GM19023 (cell line): ENCODE results near the gene SSH2.
"Not testable (repeated sequence)": the region's sequence is repeated elsewhere in the genome, so short reads cannot be mapped to it uniquely, and the experiment has no call there.

Source experiments
- ATAC-seq: cut with Tn5 transposase; IDR thresholded peaks from one replicate; pipeline ENCODE4 v1.9.1; 2021; ENCODE audit warnings: mild to moderate bottlenecking, moderate library complexity; ENCODE audit not compliant: unreplicated experiment

SSH2 gene

GRCh38 chr17:29677221-29677791 lies 252.7 kb downstream of the SSH2 start:
- ATAC-seq: no peak

GRCh38 chr17:29675961-29676360 lies 254.1 kb downstream of the SSH2 start:
- ATAC-seq: not testable (repeated sequence)

- ATAC-seq: no peak
These were observed 255.7 kb downstream of the SSH2 start for GRCh38 chr17:29674281-29674680.

GRCh38 chr17:29671661-29672060 lies 258.4 kb downstream of the SSH2 start:
- ATAC-seq: no peak

GRCh38 chr17:29669266-29669665 lies 260.8 kb downstream of the SSH2 start:
- ATAC-seq: no peak

GRCh38 chr17:29667969-29668368 lies 262.1 kb downstream of the SSH2 start:
- no peak for ATAC-seq

- ATAC-seq: no peak
These were observed 264.6 kb downstream of the SSH2 start for GRCh38 chr17:29665481-29665810.

- no peak for ATAC-seq
These were observed 265.1 kb downstream of the SSH2 start for GRCh38 chr17:29664743-29665480.

GRCh38 chr17:29663155-29663554 lies 266.9 kb downstream of the SSH2 start:
- ATAC-seq: no peak

- ATAC-seq: no peak
These were observed 268.8 kb downstream of the SSH2 start for GRCh38 chr17:29661213-29661612.

- ATAC-seq: no peak
These were observed 270.9 kb downstream of the SSH2 start for GRCh38 chr17:29659155-29659554.

- ATAC-seq: no peak
These were observed 274.7 kb downstream of the SSH2 start for GRCh38 chr17:29655323-29655722.

- no peak for ATAC-seq
These were observed 275.9 kb downstream of the SSH2 start for GRCh38 chr17:29653995-29654714.

GRCh38 chr17:29652976-29653375 lies 277.1 kb downstream of the SSH2 start:
- no peak for ATAC-seq

- not testable (repeated sequence) for ATAC-seq
These were observed 278.1 kb downstream of the SSH2 start for GRCh38 chr17:29651913-29652312.

- no peak for ATAC-seq
These were observed 279.6 kb downstream of the SSH2 start for GRCh38 chr17:29650396-29650795.

GRCh38 chr17:29649359-29649758 lies 280.7 kb downstream of the SSH2 start:
- ATAC-seq: no peak

- ATAC-seq: no peak
These were observed 282.0 kb downstream of the SSH2 start for GRCh38 chr17:29648005-29648404.

- ATAC-seq: no peak
These were observed 284.4 kb downstream of the SSH2 start for GRCh38 chr17:29645515-29646051.

- ATAC-seq: no peak
These were observed 286.2 kb downstream of the SSH2 start for GRCh38 chr17:29643817-29644160.

GRCh38 chr17:29642171-29642611 lies 287.8 kb downstream of the SSH2 start:
- no peak for ATAC-seq
